Ishikawa (cell line): ENCODE data around the gene GZMM.

Experiments
- CEBPB ChIP-seq: IDR thresholded peaks from 2 replicates; pipeline ENCODE4 v1.6.1; 2012
- CREB1 ChIP-seq: IDR thresholded peaks from 2 replicates; pipeline ENCODE4 v1.6.1; 2012; ENCODE audit warnings: low read depth
- EGR1 ChIP-seq: IDR thresholded peaks from 2 replicates; pipeline ENCODE4 v1.6.1; 2012
- EP300 ChIP-seq: IDR thresholded peaks from 2 replicates; pipeline ENCODE4 v1.6.1; 2012; ENCODE audit warnings: borderline replicate concordance
- FOXM1 ChIP-seq: IDR thresholded peaks from 2 replicates; pipeline ENCODE4 v1.6.1; 2012; ENCODE audit warnings: low read depth, borderline replicate concordance
- NFIC ChIP-seq: IDR thresholded peaks from 2 replicates; pipeline ENCODE4 v1.6.1; 2012
- RAD21 ChIP-seq: IDR thresholded peaks from 2 replicates; pipeline ENCODE4 v1.6.1; 2012; ENCODE audit warnings: low read depth
- TAF1 ChIP-seq: IDR thresholded peaks from 2 replicates; pipeline ENCODE4 v1.6.1; 2012; ENCODE audit warnings: low read depth, mild to moderate bottlenecking
- TCF12 ChIP-seq: IDR thresholded peaks from 2 replicates; pipeline ENCODE4 v1.6.1; 2012; ENCODE audit warnings: low read depth
- TEAD4 ChIP-seq: IDR thresholded peaks from 2 replicates; pipeline ENCODE4 v1.6.1; 2012
- YY1 ChIP-seq: IDR thresholded peaks from 2 replicates; pipeline ENCODE4 v1.6.1; 2012; ENCODE audit warnings: low read depth
- ZBTB7A ChIP-seq: IDR thresholded peaks from 2 replicates; pipeline ENCODE4 v1.6.1; 2012; ENCODE audit warnings: low read depth
- TF ChIP-seq, protein P1 (sequence below): IDR thresholded peaks from 2 replicates; pipeline ENCODE4 v1.6.1; 2012
- TF ChIP-seq, protein P2 (sequence below): IDR thresholded peaks from 2 replicates; pipeline ENCODE4 v1.6.1; 2012
- TF ChIP-seq, protein P3 (sequence below): IDR thresholded peaks from 2 replicates; pipeline ENCODE4 v1.6.1; 2012; ENCODE audit warnings: low read depth, mild to moderate bottlenecking

Gene GZMM

DNA sequence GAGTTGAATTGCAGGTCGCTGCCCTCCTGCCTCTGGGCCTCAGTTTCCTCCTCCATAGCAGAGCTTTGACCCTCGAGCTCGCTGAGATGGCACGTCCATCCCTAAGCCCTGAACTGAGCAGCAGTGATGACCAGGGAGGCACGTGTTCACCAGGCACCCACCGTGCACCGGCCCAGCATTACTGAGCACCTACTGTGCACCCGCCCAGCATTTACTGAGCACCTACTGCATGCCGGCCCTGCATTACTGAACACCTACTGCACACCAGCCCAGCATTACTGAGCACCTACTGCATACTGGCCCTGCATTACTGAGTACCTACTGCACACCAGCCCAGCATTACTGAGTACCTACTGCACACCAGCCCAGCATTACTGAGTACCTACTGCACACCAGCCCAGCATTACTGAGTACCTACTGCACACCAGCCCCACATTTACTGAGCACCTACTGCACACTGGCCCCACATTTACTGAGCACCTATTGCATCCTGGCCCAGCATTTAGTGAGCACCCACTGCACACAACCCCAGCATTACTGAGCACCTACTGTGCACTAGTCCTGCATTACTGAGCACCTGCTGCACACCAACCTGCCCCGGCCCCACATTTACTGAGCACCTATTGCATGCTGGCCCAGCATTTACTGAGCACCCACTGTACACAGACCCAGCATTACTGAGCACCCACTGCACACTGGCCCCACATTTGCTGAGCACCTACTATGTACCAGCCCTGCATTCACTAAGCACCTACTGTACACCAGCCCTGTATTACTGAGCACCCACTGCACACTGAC, 30.3 kb upstream of the GZMM start:
- TF ChIP-seq RAD21 (no peak), TEAD4 (no peak), NFIC (no peak), TAF1 (no peak)
- TF ChIP-seq, protein P1, sequence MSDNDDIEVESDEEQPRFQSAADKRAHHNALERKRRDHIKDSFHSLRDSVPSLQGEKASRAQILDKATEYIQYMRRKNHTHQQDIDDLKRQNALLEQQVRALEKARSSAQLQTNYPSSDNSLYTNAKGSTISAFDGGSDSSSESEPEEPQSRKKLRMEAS, result no peak

DNA sequence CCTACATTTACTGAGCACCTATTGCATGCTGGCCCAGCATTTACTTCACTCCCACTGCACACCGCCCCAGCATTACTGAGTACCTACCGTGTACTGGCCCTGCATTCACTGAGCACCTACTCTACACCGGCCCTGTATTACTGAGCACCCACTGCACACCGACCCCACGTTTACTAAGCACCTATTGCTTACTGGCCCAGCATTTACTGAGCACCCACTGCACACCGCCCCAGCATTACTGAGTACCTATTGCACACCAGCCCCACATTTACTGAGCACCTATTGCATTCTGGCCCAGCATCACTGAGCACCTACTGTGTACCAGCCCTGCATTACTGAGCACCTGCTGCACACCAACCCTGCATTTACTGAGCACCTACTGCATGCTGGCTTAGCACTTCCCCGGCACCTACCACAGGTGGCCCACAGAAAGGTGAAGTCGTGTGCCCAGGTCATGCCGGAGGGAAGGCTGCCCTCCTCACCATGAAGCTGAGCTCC, 29.6 kb upstream of the GZMM start:
- no peak for TF ChIP-seq RAD21
- no peak for TF ChIP-seq ZBTB7A
- TF ChIP-seq, protein P1, result no peak
- TF ChIP-seq YY1, result no peak
- no peak for TF ChIP-seq NFIC
- TF ChIP-seq EGR1, result no peak
- TF ChIP-seq, protein P2, sequence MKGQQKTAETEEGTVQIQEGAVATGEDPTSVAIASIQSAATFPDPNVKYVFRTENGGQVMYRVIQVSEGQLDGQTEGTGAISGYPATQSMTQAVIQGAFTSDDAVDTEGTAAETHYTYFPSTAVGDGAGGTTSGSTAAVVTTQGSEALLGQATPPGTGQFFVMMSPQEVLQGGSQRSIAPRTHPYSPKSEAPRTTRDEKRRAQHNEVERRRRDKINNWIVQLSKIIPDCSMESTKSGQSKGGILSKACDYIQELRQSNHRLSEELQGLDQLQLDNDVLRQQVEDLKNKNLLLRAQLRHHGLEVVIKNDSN, result no peak
- TF ChIP-seq CEBPB, result no peak
- TF ChIP-seq TEAD4, result no peak
- TF ChIP-seq, protein P3, sequence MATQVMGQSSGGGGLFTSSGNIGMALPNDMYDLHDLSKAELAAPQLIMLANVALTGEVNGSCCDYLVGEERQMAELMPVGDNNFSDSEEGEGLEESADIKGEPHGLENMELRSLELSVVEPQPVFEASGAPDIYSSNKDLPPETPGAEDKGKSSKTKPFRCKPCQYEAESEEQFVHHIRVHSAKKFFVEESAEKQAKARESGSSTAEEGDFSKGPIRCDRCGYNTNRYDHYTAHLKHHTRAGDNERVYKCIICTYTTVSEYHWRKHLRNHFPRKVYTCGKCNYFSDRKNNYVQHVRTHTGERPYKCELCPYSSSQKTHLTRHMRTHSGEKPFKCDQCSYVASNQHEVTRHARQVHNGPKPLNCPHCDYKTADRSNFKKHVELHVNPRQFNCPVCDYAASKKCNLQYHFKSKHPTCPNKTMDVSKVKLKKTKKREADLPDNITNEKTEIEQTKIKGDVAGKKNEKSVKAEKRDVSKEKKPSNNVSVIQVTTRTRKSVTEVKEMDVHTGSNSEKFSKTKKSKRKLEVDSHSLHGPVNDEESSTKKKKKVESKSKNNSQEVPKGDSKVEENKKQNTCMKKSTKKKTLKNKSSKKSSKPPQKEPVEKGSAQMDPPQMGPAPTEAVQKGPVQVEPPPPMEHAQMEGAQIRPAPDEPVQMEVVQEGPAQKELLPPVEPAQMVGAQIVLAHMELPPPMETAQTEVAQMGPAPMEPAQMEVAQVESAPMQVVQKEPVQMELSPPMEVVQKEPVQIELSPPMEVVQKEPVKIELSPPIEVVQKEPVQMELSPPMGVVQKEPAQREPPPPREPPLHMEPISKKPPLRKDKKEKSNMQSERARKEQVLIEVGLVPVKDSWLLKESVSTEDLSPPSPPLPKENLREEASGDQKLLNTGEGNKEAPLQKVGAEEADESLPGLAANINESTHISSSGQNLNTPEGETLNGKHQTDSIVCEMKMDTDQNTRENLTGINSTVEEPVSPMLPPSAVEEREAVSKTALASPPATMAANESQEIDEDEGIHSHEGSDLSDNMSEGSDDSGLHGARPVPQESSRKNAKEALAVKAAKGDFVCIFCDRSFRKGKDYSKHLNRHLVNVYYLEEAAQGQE, result no peak
- no peak for TF ChIP-seq FOXM1
- TF ChIP-seq TCF12, result no peak
- no peak for TF ChIP-seq EP300
- TF ChIP-seq CREB1, result no peak
- TF ChIP-seq TAF1, result no peak

DNA sequence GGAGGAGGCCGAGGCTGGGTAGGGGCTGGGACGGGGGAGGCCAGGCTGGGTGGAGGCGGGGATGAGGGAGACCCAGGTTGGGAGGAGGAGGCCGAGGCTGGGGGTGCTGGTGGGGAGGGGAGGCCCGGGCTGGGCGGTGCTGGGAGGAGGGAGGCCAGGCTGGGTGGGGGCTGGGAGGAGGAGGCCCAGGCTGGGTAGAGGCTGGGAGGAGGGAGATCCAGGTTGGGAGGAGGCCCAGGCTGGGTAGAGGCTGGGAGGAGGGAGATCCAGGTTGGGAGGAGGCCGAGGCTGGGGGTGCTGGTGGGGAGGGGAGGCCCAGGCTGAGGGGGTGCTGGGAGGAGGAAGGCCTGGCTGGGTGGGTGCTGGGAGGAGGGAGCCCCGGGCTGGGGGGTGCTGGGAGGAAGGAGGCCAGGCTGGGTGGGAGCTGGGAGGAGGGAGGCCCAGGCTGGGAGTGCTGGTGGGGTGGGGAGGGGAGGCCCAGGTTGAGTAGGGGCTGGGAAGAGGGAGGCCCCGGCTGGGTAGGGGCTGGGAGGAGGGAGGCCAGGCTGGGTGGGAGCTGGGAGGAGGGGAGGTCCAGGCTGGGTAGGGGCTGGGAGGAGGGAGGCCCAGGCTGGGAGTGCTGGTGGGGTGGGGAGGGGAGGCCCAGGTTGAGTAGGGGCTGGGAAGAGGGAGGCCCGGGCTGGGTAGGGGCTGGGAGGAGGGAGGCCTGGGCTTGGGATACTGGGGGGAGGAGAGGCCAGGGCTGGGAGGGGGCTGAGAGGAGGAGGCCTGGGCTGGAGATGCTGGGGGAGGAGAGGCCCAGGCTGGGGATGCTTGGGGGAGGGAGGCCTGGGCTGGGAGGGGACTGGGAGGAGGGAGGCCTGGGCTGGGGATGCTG, 25.9 kb upstream of the GZMM start:
- TF ChIP-seq EP300, result no peak
- TF ChIP-seq CEBPB, result no peak
- no peak for TF ChIP-seq RAD21
- TF ChIP-seq FOXM1, result no peak
- no peak for TF ChIP-seq TEAD4
- TF ChIP-seq, protein P2, result no peak
- TF ChIP-seq ZBTB7A, result no peak
- TF ChIP-seq, protein P1, result no peak
- TF ChIP-seq TAF1, result no peak
- no peak for TF ChIP-seq NFIC
- TF ChIP-seq YY1, result no peak
- TF ChIP-seq, protein P3, result no peak
- TF ChIP-seq EGR1, result no peak
- TF ChIP-seq TCF12, result no peak
- TF ChIP-seq CREB1, result no peak

DNA sequence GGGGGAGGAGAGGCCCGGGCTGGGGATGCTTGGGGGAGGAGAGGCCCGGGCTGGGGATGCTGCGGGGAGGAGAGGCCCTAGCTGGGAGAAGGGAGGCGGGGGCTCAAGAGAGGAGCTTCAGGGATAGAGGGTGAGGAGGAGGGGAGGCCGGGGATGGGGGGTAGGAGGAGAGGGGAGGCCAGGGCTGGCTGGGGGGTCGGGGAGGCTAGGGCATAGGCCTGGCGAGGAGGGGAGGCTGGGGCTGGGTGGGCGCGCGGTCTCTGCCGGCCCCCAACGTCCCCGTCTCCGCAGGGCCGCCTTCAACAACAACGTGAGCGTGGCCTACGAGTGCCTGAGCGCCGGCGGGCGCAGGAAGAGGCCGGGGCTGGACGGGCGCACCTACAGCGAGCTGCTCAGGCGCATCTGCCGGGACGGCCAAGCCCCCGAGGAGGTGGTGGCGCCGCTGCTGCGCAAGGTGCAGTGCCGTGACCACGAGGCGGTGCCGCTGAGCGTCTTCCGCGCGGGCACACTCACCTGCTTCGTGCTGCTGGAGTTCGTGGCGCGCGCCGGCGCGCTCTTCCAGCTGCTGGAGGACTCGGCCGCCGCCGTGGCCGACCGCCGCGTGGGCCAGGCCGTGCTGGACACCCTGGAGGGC, 25.1 kb upstream of the GZMM start:
- TF ChIP-seq TEAD4, result no peak
- TF ChIP-seq TCF12, result no peak
- TF ChIP-seq ZBTB7A, result no peak
- no peak for TF ChIP-seq TAF1
- no peak for TF ChIP-seq EGR1
- TF ChIP-seq, protein P3, result no peak
- no peak for TF ChIP-seq CEBPB
- no peak for TF ChIP-seq RAD21
- no peak for TF ChIP-seq YY1
- TF ChIP-seq NFIC, result no peak
- TF ChIP-seq, protein P1, result no peak
- no peak for TF ChIP-seq FOXM1
- TF ChIP-seq, protein P2, result no peak
- TF ChIP-seq CREB1, result no peak
- no peak for TF ChIP-seq EP300
